HG03039 (cell line): ENCODE results near the gene ERBB2.
"Not testable (repeated sequence)": the region's sequence is repeated elsewhere in the genome, so short reads cannot be mapped to it uniquely, and the experiment has no call there.

Experiments used
- ATAC-seq: cut with Tn5 transposase; IDR thresholded peaks from one replicate; pipeline ENCODE4 v1.9.1; 2021; ENCODE audit warnings: mild to moderate bottlenecking, moderate library complexity; ENCODE audit not compliant: unreplicated experiment

The ERBB2 gene

GRCh38 chr17:39756380-39757079 lies 56.7 kb downstream of the ERBB2 start:
- no peak for ATAC-seq

DNA sequence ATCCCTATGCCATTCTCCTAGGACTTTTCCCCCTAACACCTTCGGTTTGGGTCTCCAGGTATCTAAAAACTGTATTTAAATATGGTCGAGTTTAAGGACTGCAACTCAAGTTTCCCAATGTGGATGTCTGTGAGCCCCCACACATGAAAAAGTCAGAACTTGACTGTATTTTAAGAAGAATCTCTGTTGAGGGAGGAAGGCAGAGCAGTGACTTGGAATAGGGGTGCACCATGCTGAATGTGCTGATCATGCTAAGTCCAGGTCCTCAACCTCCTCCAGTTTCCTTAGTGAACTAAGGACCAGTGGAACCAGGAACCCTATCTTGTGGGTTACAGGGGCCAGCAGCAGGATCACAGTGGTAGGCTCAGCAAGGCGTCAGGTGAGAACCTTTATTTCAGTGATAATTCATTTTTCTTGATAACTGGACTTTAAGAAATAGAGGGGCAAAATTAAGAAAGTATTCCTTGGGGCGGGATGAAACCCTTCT lies 57.4 kb downstream of the ERBB2 start:
- no peak for ATAC-seq

- ATAC-seq = no peak
Measured at GRCh38 chr17:39757931-39758873, 58.3 kb downstream of the ERBB2 start.

DNA sequence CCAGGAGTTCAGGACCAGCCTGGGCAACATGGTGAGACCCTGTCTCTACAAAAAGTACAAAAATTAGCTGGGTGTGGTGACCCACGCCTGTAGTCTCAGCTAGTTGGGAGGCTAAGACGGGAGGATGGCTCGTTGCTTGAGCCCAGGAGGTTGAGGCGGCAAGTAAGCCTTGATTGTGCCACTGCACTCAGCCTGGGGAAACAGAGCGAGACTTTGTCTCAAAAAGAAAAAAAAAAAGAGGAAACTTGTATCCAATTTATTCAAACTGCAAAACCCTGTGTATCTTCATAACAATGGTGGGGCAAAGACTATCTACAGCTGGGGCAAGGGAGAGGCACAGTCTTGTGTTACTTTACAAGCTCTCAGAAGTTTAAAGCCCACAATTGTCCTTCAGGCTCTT lies 59.3 kb downstream of the ERBB2 start:
- ATAC-seq = no peak

DNA sequence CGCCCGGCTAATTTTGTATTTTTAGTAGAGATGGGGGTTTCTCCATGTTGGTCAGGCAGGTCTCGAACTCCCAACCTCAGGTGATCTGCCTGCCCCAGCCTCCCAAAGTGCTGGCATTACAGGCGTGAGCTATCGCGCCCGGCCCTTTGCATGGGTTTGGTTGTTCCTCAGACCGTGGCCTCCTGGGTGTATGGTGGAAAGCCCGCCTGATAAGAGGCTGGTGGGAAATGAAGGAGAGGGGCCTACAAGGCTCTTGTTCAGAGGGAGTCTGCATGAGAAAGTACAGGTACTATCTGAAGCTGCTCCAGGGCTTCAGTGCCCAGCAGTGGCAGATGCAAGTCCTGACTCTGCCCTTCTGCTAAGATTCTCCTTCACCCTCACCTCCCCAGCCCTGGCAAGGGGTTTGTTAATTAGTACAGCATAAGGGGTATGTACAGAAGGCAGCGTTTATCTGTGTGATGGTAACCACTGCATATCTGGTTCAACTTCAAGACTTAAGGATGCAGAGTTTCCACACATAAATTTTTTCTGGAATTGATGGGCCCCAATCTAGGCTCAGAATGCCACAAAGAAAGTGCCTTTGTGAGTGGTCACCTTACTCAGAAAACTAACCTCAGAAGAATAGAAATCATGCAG lies 62.1 kb downstream of the ERBB2 start:
- no peak for ATAC-seq

DNA sequence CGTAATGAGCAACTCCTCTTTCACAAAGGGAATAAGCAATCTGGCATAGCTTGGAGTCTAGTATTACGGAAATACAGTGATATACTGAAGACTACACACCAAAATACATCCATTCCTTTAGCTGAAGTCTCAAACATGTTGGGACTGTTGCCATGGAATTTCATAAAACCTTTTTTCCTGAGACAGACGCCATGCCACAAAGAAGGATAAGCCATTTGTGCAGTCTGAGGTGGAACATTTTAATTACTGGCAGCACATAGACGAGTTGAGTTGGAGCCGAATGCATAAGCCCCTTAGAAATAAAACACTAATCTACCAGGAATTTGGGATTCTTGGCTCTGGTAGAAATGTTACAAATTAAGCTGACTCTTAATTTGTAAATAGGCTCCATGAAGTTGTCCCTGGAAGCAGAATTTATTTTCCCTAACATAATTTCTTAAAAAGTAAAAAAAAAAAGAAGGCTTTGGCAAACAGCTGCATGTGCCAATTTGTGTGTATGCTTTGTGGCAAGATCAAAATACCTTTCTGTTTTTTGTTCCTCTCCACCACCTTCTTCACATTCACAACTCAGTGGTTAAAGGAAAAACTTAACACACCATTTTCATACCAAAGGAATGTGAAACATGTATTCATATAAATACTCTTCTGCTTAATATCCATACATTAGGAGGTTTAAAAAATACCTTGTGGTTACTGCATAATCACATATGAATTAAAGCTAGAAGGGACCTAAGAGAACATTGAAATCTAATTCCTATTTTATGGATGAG lies 63.4 kb downstream of the ERBB2 start:
- ATAC-seq = no peak

DNA sequence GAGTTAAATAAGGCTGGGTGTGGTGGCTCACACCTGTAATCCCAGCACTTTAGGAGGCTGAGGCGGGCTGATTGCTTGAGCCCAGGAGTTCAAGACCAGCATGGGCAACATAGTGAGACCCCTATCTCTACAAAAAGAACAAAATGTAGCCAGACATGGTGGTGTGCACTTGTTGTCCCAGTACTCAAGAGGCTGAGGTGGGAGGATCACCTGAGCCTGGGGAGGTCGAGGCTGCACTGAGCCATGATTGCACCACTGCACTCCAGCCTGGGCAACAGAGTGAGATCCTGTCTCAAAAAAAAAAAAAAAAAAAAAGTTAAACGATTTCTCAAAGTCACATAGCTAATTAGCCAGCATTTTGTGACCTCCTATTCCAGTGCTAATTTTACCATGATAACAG lies 64.3 kb downstream of the ERBB2 start:
- ATAC-seq = not testable (repeated sequence)

DNA sequence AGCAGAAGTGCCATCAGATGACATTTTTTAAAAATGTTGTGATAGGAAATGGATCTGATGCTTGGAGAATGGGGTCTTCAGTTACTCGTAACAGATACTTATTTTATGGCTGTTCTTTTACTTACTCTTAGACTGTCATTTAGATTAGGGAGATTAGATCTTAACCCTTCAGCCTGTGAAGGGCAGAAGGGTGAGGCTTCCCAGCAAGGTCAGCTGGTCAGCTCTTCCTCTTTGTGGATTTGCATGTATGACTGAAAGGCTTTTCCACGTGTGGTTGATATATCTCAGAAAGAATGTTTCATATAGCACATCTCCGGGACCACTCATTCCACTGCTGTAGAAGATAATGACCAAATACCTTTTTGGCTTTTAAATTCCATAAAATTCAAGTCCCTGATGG lies 65.3 kb downstream of the ERBB2 start:
- no peak for ATAC-seq

DNA sequence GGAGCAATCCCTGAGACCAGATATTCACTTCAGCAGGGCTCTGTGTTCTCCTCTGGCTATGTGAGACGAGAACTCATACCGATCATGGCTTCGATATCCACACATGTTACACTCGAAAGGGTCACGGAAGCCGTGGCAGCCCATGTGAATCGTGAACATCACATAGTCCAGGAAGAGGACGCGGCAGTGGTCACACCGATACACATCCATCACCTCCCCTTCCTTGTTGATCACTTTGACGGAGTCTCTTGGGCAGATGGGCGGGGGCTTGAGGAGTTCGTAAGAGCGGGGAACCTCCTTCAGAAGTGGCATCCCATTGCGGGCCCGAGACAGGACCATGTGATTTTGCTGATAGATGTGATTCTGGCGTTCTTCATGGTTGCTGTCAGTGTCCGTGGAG lies 65.9 kb downstream of the ERBB2 start:
- no peak for ATAC-seq

DNA sequence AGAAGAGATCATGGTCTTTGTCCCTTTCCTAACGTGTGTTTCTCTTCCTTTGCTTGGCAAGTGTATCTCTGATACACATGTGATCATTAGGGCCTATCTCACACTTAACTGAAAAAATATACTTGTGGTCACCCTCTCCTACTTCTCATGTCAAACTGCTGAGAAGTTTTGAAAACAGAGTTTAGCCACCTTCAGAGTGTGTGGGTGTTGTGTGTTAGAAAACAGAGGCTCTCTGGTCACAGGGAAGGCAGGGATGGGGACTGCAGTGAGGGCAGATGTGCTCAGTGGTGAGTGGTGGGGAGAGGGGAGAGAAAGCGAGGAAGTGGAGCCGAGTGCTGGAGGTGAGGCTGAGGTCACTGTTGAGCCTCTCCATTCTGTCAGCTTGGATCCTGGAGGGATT lies 67.3 kb downstream of the ERBB2 start:
- no peak for ATAC-seq

DNA sequence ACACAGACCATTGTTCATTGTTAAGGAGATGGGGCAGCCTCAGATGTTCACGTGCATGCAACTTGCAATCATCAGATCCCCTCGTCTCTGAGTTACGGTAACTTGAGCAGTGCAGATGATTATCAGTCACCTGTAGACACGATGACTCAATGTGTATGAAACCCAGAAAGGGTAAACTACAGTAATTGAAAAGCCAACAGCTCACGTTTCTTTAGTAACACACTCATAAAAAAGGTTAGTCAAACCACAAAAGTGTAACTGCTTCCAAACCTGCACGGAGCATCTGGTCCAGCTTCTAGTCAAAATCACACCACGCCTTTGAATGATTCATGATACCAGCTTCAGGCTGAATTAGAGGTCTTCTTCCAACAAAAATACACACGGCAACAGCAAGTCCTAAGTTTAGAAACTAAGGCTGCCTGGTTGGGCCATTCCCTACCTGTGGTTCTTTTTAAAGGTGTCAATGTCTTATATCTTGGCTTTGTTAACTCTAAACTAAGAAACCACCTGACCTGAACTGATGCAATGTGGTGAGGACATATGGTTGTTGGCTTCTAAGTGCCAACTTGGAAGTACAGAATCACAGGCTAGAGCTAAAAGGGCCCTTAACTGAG lies 70.2 kb downstream of the ERBB2 start:
- ATAC-seq = peak; percentile 37

DNA sequence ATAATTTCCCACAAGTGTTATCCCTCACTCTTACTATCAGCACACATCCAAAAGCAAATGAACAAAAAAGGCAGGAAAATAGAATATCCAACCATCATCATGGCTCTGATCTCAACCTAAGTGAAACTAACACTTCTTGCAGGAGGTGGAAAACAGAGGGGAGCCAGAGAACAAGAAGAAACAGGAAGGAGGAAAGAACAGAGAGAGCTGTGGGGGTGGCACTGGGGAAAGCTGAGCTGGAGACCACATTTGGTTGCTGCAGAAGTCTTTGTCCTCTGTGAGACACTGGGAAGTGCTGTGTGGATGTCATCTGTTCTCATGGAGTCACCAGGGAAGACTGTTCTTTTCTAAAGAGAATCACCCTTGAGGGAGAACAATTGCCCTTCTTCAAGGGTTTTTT lies 72.6 kb downstream of the ERBB2 start:
- no peak for ATAC-seq

- ATAC-seq = no peak
Measured at GRCh38 chr17:39772987-39773934, 73.4 kb downstream of the ERBB2 start.

DNA sequence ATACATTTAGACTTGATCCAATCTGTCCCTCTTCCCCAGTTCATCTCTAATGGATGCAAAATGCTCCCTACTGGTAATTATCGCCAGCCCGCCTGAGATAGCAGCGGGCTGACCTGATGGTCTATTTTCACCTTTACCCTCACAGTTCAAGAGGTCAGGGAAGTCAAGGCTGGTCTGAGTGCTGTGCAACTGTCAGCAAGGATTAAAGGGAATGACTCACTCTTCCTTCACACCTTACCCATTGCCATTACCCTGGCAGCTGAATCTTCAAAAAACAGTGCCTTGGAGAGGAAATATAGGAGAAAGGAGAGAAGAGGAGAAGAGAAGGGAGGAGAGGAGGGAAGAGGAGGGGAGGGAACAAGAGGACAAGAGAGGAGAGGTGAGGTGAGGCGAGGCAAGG lies 74.2 kb downstream of the ERBB2 start:
- ATAC-seq = no peak

GRCh38 chr17:39775031-39775430 lies 75.2 kb downstream of the ERBB2 start:
- ATAC-seq = no peak

- ATAC-seq = no peak
Measured at GRCh38 chr17:39776252-39776651, 76.4 kb downstream of the ERBB2 start.

- no peak for ATAC-seq
Measured at GRCh38 chr17:39777534-39778365, 77.9 kb downstream of the ERBB2 start.
